HG02973 (cell line): ENCODE measurements around the gene EN2.

ENCODE experiments used
- ATAC-seq: cut with Tn5 transposase; IDR thresholded peaks from one replicate; pipeline ENCODE4 v1.9.1; 2021; ENCODE audit warnings: moderate library complexity; ENCODE audit not compliant: unreplicated experiment

The EN2 gene

DNA sequence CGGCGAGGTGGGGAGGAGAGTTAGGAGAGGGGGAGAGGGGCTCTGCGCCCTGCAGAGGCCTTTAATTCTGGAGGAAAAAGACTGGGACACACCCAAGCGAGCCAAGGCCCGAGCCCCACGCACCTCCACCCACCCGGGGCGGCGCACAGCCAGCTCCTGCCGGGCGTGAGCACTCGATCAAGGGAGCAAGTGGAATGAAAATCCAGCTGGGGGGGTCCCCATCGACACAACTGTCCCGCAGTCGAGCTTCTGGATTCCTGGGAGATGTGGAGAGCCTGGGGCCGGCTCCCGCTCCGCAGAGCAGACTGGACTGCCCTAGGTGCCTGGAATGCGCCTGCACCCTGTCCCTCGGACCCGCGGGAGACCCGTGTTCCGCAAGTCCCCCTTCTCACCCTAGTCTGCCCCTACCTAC, 7.4 kb upstream of the EN2 start:
- no peak for ATAC-seq

DNA sequence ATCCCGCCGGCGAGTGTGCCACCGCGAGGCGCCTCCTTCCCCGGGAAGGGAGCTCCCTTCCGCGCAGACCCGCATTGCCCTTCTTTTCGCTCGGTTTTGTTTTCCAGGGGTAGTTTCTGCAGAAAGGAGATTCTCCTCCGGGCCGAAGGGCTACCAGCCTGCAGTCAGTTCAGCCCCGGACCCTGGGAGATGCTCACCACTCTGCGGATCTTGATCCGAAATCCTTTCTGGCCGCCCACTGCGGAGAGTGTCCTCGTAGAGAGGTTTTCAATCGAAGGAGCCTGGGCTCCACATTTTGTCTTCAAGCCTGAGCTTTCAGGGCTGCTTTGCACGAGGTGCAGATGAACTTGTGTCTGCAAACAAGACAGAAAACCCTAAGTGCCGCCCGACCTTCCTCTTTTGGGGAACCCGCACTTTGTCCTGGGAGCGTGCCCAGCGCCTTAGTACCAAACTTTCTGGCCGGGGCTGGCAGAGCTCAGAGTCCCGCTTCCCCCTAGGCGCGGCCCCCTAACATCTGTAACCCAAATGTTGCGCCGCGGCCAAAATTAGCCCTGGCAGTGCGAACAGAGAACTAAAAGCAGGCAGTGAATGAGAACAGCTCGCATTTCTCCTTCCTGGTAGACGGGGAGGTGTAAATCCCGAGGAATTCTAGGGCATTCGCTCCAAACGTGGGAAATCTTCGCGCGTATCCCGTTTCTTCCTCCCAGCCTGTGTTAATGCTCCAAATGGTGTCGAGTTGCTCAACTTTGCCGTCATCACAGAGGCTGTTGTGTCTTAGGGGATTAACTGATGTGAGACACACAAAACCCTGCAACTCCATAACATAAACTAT, 6.7 kb upstream of the EN2 start:
- ATAC-seq, result no peak

DNA sequence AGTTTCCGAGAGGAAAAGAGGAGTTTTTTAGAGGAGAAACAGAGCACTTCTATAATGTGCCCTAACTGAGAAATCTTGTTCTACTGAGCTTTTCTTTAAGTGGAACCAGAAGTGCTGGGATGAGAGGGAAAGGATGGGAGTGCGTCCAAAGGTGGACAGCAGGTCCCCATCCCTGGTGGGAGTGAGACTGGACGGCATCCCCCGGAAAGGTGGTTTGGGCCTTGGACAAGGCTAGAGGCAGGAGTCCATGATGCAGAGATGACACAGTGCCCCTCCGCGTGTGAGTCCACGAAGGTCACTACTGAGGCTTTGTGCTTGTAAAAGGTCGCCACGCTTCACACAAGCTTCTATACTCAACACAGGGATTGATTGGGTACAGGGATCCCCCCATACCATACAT, 6.1 kb upstream of the EN2 start:
- no peak for ATAC-seq

DNA sequence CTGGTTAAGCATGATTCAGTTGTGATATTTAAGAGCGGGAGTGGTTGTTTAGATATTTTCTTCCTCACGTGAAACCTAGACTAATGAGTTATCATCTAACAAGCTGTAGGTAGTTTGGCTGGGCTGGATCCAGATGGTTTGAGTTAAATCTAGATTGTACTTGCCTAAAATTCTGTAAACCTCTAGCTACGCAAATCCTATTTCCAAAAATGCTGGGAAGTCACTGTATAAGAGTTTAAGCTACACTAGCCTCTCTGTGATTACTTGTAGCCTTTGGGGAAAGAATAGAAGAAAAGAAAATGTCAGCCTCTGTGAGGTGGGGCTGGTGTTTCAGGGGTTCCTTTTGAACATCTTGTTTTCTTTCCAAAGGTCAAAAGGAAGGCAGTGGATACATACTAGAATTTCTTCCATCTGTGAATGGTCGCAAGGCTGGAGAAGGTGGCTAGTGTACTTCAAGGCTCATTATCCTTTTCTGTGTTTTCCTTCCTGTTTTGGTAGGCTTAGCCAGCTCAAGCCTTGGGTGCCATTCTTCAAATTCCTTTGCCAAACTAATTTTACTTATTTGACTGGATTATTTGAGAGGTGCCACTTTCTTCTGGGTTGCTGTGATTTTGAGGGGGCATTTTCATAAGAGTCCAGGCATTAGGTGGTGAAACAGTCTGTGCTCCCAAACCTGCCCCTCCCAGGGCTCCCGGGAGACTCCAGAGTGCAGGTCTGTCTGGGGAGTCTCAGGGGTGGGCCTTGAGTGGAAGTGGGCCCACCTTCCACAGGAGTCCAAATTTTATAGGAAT, 5.2 kb upstream of the EN2 start:
- no peak for ATAC-seq

DNA sequence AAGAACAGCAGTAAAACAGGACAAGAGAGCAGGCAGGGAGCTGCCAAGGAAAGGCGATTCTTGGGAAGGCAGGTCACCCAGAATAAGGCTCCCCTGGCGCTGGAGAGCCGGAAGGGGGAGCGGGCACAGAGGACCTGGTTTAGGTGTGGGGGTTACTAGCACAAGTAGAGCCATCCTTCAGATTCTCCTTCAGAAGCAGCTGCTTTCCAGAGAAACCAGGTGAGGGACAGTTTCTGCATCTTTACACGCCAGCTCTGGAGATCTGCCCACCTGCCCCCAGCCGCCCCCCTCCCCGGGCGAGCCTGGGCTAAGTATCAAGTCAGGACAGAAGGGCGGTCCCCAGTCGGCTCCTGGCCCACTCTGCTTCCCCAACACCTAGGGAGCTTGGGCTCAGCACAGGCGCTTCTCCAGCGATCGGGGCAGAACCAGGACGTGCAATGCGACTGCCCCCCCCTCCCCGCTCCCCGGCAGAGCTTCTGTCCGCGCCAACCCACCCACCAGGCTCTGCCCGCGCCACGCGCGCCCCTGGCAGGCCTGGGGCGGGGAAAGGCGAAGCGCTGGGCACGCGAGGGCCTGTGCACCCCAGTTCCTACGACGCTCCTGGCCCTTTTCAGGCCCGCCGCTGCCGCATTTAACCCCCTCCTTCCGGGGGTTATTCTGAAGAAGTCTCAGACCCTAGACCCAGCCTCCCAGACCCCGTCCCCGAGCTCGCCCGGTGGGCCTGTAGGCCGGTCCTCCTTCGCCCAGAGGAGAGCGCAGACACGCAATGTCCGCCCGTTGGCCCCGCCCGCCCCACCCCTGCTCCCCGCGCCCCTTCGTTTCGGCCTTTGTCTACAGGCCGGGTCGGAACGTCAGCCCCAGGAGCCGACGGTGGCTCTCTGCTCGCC, 4.4 kb upstream of the EN2 start:
- no peak for ATAC-seq

DNA sequence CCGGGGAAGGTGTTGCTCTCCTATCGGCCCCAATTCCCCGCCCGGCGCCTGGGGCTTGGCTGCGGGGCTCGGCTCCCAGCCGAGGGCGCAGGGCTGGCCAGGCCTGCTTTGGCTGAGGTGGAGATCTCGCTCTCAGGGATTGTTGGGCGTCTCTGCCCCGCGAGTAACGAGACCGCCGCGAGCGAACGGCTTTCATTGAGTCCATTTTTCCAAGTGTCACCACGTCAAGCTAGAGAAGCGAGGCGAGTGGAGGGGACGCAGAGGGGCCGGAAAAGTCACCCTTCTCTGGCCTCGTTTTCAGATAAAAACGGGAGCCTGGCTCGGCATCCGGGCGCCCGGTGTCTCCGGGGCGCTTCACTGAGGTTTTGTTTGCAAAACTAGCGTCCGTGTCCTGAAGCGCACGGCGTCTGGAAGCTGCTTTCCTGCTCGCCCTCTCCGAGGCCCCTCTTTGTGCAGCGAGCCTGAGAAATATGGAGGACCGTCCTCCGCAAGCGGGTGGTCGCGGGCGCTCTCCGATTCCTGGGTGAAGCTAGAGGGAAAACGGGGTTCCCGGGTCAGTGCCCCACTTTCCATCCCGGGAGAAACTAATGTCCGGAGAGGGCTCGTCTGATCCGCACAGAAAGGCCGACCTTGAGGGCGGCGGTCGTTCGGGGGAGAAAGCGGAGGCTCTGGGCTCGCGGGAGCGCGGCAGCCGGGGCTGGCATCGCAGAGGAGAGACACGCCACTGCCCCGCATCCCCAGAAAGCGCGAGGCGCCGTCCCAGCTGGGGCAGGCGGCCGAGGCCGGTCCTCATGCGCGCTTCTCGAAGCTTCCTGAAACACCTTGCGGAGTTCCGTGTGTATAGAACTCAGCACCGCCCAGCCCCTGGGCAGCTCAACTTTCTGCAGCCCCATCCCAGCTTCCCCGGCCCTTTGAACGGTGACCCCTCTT, 3.5 kb upstream of the EN2 start:
- no peak for ATAC-seq

DNA sequence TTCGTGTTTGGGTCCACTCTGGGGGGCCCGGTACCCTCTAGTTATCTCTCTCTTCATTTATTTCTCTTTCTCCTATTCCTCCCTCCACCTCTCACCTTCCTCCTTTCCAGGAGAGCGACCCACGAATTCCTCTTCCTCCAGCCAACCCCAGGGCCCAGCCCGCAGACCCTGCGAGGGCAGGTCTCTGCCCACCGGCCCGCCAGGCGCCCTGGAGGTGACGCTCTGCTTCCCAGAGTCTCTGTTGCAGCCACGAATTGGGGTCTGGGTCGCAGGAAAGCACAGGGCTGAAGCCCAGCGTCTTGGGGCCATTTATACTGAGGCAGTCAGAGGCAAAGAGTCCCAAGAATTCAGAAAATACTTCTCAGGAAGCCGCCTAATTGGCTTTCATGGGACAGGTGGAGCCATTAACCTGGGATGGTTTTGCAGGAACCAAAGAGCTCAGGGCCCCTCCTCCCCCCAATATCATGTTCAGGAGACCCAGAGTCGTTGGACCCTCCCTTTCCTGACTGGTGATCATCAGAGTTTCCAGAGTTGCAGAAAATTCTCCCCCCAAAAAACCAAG, 2.7 kb upstream of the EN2 start:
- no peak for ATAC-seq

DNA sequence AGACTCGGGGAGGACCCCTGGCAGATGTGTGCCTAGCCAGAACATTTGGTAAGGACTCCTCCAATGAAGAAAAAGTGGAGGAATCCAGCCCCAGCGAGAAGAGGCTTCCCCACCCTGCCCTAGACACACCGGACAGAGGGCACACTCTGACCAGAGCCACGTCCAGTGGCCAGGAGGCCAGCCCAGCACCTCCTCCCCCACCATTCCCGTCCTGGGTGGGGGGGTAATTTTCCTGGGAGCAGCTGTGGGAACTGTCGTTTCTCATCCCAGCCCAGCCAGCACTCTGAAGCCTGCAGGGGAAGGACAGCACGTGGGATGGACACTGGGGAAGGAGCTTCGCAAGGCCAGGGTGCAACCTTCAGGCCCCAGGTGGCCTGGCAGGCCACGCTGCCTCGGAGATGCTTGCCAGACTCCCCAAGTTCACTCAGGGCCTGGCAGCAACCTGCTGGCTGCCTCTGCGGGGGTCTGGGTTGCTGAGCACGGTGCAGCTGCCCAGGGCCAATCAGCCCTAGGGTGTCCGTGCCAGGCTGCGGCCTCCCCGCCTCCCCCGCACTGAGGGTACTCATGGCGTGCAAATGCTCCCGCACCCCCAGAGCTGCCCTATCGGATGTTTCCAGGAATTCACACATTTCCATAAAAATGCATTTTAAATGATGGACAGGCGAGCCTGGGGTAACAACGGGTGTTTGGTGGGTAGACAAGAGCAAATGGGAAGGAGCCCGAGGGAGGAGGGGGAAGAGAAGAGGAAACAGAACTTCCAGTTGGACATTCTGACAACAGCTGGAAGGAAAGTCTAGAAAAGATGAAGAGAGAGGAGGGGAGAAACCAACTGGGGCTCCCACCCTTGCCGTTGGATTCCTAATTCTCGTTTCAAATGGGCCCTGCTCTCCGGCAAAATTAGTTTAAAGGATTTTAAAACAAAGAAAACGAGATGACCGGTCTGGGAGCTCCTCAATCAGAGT, 1.9 kb upstream of the EN2 start:
- ATAC-seq, result no peak

DNA sequence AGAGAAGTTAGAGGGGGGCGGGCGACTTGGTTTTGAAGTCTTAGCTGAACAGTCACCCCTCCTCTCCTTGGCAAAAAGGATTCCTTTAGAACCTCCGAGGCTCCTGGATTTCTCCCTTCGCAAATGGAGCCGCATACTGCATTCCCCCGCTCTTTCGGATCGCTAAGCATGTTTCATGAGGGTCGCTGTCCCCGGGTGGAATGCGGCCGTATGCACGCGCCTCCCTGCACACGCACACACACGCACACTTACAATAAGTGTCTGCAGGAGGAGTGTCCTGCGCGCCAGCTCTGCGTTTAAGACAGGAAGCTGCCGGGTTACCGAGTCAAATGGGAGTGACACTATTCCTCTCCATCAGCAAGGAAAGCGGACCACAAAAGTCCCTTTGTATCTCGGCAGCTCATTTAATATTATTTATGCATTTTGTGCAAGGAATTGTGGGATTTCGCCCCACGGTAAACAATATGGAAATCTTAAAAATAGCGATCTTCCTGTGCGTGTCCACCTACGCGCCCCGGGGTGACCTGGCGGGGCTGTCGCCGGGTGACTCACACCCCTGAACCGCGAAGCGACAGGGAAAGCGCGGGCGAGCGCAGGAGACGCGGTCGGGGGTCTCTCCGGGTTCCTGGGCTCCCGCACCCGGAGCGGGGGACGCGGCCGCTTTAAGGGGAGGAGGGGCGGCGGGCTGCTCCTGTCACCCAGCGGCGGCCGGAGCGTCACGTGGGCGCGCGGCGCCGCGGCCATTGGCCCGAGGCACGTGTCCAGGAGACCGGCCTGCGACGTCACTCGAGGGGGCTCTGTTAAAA, 988 bp upstream of the EN2 start:
- ATAC-seq, result no peak

DNA sequence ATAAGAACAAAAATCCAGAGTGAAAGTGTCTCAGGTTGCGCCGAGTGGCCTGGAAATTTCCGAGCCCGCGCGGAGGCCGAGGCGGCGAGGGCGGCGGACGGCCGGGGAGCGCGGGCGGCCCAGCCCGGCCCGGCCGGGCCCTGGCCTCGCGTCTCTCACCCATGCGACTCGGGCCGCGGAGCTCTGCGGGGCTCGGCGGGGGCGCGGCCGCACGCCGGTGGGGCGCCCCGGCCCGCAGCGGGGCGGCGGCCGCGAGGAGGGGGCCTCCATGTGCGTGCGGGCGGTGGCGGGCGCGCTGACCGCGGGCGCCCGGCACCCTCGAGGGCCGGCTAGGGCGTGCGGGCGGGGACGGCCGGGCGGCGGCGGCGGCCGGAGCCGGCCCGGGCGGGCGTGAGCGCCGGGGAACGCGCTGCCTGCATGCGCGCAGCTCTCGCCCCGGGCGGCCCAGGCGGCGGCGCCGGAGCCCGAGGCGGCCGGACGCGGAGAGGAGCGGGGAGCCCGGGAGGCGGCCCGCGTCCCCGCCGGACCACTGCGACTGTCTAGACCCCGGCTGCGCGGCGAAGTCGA, 302 bp upstream of the EN2 start:
- ATAC-seq, result no peak

DNA sequence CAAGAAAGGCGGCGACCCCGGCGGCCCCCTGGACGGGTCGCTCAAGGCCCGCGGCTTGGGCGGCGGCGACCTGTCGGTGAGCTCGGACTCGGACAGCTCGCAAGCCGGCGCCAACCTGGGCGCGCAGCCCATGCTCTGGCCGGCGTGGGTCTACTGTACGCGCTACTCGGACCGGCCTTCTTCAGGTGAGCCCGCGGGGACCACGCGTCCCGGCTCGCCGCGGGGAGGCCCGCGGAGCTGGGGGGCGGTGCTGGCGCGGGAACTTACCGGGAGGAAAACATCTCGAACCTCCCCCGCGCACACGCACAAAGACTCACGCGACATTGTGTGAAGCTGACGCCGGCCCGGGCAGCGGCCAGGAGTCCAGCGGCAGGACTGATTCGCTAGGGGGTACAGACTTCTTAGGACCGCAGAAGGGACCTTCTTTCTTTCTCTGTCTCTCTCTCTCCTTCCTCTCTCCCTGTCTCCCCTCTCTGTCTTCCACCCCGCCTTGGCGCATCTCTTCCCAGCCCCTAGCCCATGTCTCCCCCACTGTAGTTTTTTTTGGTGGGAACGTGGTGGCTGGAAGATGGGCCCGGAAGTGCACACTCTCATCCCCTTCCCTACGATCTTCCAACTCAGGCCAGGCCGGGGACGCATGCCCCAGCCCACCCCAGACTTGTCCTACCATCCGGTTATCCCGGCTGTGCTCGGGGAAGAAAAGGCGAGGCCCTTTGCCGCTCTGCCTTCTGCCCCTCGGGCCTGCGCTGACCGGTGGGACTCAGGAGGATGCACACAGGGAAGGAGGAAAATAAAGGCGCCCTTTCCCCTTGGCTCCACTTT, 1.2 kb downstream of the EN2 start:
- no peak for ATAC-seq

DNA sequence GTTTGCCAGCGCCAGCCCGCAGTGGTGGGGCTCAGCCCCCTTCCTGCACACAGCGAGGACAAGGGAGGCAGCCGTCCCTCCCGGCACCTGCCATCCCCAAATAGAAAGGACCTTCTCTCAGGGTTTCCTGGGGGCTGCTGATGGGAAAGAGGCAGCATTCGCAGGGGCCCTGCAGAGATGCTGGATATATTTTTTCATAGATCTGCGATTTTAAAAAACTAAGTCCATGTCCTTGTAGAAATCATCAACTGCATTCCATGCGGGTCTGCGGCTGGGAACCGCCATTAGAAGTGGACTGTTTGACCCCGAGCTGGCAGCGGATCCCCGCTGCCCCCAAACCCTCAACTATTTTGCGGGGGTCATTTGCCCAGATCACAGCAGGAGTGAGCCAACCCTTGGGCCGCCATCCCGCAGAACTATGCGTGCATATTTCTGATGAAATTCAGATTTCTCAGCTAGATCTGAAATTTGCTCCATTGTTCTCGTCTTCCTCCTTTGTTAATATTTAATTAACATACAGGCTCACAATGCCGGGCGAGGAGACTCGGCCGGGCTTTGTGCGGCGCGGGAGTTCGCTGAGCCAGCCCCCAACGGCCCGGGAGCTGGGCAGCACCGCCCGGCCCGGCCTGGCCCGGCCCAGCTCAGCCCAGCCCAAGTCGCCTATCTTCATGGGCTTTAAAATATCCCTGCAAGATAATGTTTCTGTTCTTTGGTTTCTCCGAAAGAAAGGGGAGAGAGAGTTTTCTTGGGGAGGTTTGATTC, 2.0 kb downstream of the EN2 start:
- ATAC-seq, result no peak

DNA sequence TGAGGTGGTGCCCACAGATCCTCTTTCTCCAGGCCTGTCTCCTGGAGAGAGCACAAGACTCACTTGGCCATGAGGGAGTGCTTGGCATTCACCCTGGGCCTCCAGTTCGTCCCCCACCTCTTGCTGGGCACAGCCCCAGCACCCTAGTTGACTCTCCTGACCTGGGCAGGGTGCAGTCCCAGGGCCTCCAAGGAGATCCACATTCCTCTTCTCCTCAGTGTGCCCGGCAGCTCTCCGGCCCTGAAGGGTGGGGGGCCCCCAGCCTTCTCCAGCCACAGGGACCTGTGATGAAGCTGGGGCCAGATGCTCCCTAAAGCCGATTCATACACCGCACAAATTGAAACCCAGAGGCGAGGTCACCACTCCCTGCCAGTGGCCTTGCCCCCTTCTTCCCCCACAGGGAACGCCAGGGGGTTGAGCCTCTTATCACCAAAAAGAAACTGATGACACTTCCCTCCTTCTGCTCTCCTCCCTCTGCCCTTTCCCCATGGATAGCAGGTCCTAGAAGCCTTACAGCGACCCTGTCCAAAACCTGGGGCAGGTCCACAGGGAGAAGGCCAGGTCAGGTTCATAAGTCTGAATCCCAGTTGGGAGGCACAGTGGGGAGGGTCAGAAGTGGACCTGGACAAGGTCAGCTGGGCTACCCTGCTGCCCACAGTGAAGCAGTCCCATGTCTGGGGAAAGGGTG, 3.1 kb downstream of the EN2 start:
- ATAC-seq, result no peak

DNA sequence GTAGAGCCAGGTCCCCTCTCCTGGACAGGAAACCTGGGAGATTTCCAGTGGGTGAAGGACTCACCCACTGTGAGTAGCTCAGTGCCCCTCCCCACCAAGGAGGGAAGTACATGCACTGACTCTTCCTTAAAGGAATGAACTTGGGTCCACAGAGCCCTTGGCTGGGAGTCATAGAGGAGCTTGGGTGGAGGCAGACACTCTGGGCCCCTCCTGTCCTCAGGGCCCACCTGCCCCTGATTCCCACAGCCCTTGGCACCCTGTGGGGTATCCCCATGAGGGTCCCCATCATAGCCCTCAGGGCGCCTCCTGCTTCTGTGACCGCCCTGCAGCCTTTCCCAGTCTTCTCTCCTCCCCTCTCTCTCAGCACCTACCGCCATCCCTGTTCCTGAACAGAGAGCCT, 3.7 kb downstream of the EN2 start:
- ATAC-seq, result no peak

DNA sequence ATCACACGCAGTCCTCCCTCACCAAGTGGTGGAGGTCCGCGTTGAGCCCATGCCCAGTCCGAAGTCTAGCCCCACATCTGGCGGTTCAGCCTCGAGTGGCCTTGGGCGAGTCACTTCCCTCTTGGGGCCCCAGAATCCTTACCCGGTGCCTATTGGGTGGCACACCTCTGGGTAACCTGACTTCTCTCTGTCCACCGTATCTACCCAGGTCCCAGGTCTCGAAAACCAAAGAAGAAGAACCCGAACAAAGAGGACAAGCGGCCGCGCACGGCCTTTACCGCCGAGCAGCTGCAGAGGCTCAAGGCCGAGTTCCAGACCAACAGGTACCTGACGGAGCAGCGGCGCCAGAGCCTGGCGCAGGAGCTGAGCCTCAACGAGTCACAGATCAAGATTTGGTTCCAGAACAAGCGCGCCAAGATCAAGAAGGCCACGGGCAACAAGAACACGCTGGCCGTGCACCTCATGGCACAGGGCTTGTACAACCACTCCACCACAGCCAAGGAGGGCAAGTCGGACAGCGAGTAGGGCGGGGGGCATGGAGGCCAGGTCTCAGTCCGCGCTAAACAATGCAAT, 4.3 kb downstream of the EN2 start:
- no peak for ATAC-seq
